CD1c-positive myeloid dendritic cell (primary cell): ENCODE results near the gene FARP1.

Experiments
- DNase-seq: peaks from one replicate; pipeline ENCODE4 v3.0.0-alpha.2; 2016; ENCODE audit errors: extremely low spot score

The FARP1 gene

DNA sequence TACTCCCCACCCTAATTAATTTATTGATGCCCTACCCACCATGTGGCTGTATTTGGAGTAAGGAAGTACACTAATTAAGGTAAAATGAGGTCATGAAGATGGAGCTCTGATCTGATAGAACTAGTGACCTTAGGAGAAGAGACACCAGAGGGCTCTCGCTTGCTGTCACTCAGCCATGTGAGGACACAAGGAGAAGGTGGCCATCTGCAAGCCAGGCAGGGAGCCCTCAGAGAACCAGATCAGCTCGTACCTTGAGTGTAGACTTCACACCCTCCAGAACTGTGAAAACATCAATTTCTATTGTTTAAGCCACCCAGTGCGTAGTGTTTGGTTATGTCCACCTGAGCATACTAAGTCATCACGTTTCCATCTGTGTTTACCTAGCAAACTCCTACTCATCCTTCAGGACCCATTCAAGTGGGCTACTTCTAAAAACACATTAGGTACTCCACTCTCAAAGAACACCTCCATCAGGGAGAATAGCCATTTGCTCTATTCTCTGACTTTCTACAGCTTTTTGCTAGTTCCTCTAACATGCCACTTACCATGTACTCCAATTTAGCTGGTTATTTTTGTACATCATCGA lies 191.8 kb downstream of the FARP1 start:
- no peak for DNase-seq

DNA sequence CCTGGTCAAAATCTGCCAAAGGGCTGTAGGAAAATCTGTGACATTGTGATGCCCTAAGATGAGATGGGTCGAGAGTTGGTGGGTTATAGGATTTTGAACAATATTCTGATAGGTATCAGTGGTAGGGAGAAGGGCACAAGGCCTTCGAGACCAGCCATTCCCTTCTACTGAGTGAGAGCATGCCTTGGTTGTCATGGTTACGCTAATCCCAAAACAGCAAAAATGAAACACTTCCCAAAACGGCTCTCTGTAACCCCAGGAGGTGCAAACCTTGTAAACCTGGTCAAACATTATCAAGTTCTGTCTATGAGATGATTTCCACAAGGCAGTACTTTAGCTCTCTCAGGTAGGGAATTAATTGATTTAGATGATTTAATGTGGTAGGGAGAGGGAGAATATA lies 192.8 kb downstream of the FARP1 start:
- no peak for DNase-seq

DNA sequence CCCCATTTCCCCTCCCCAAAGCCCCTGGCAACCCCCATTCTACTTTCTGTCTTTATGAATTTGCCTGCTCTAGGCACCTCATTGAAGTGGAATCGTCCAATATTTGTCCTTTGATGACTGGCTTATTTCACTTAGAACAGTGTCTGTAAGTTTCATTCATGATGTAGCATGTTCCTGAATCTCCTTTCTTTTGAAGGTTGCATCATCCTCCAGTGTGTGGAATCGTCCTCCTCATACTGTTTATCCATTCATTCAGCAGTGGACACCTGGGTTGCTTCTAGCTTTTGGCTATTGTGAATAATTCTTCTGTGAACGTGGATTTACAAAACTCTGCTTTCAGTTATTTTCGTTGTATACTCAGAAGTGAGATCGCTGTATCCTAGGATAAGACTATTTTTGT lies 195.4 kb downstream of the FARP1 start:
- DNase-seq = no peak

DNA sequence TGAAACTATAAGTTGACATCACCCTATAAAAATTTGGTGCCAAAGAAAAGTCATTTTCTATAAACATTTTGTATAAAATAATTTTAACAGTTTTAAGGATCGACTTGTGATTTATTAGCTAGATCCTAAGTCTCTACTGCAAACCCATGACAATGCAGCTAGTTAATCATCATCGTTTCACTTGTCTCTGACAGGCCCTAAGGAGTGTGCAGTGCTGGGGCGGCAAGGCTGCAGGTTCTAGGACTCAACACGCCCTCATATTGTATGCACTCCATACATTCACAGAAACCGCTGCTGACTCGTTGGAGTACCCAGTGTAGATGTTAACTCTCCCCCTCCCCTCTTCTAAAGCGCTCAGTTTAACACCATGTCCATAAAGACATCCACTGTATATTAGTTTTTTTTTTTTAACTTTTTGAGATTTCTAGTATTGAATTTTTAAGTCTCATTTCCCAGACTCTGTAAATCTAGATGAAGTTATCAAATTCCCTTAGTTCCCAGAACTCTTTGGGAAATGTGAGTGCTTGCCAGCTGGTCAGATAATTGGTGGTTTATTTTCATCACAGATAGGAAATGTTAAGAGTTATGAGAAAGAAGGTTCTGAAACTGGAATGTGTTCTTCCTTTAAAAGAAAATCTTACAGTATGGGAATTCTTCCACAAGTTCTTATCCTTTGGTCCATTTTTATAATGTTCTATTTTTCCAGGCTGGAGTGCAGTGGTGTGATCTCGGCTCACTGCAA lies 197.0 kb downstream of the FARP1 start:
- DNase-seq = no peak

DNA sequence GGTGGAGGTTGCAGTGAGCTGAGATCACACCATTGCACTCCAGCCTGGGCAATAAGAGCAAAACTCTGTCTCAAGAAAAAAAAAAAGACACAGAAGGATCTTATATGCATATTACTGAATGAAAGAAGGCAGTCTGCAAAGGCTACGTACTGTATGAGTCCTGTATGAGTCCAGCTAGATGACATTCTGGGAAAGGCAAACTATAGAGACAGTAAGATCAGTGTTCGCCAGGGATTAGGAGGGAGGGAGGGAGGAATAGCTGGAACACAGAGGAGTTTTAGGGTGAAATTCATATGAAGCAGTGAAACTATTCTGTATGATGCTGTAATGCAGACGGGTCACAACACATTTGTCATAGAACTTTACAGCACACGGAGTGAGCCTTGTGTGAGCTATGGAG lies 200.1 kb downstream of the FARP1 start:
- DNase-seq = no peak

DNA sequence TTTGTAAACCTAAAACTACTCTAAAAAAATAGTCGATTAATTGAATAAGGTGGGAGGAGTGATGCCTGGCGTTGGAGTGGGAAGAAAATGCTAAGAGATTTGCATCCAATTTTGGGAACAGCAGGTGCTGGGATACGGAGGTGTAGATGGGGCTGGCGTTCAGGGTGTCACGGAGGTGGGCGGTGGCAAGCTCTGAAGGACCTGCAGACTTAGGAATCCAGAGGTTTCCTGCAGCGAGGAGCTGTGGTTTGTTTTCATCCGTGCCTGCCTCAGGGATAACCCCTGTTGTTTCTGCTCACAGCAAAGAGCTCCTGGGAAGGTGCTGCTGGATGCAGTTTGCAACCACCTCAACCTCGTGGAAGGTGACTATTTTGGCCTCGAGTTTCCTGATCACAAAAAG lies 200.6 kb downstream of the FARP1 start:
- no peak for DNase-seq

DNA sequence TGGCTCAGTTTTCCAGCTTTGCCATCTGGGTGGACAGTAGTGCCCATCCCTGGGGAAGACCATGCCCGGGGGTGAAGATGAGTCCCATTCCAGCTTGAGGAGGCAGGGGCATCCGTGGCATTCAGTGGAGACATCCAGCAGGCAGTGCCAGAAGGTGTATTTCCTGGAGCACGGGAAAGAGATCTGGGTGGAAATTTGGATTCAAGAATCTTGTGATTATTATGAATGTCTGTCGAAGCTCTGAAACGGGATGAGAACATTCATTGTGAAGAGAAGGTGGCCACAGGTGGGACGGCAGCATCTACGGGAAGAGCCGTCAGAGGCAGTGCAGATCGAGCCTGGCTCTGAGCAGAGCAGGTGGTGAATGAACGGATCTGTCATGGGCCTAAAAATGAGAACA lies 201.5 kb downstream of the FARP1 start:
- DNase-seq = no peak

DNA sequence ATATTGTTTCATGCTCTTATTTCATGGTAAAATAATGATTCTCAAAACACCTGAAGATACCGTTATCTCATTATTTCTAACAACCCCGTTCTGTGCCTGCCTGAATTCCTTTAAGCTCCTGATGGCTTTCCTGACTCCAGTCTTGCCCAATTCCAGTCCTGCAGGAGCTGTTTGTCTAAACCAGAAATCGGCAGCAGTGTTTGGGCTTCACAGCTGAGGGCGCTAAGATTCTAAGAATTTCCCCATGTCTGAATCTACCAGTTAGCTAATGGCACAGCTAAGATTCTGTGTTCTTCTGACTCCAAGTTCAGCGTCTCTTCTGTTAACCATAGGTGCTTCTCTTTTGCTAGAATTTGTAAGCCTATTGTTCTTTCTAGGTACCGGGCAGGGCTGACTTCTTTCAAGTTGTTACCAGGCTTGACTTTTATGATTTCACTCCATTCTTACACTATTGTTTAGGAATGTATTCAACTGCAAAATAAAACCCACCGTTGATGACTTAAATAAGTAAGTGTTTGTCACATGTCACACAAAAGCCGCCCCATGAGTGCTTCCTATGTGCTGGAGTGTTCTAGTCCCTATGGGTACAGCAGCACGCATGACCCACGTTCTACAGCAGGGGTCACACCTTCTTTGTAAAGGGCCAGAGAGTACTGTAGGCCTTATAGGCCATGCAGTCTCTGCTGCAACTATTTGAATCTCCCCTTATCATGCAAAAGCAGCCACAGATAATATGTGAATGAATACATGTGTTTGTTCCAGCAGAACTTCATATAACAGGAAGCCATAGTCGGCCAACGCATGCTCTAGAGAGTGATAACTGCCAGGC lies 202.4 kb downstream of the FARP1 start:
- peak; percentile 1 for DNase-seq

DNA sequence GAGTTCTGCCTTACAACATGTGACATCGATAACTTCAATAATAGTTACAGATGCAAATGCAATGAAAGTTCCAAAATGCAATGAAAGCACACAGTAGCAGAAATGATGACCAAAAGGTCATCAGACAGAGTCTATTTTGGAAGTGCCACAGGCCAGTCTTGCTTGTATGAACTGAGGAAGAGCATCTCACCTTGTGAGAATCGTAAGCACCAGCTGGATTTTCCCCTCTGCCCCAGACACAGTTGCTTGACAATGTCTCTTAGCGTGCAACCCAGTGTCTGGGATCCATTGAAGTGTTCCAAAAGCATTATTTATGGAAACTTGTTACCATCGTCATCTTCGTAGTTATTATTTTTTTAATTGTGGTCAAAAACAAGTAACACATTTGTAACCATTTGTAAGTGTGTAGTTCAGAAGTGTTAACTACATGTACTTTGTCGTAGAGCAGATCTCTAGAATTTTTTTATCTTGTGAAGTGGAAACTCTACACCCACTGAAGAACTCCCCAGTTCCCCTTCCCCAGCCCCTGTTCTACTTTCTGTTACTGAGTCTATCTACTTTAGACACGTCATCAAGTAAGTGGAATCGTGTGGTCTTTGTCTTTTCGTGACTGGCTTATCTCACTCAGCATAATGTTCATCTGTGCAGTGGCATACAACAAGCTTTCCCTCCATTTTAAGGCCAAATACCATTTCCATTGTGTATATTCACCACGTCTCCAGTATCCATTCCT lies 204.2 kb downstream of the FARP1 start:
- no peak for DNase-seq

DNA sequence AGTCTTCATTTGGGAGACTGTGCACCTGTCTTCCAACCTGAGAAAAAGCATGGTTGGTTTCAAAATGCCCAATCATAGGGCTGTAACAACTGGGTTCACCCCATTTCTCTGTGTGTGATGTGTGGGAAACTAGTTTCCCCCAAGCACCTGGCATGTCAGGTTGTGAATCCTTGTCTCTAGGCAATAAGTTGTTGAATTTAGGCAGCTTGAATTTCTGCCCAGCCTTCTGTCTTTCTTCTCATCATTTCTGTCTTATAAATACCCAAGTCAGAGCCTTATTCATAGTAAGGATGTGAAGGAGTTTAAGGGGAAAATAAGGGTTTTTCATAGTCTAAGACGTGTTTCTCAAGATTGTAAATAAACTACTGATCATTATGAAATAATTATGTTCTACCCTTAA lies 204.9 kb downstream of the FARP1 start:
- no peak for DNase-seq

DNA sequence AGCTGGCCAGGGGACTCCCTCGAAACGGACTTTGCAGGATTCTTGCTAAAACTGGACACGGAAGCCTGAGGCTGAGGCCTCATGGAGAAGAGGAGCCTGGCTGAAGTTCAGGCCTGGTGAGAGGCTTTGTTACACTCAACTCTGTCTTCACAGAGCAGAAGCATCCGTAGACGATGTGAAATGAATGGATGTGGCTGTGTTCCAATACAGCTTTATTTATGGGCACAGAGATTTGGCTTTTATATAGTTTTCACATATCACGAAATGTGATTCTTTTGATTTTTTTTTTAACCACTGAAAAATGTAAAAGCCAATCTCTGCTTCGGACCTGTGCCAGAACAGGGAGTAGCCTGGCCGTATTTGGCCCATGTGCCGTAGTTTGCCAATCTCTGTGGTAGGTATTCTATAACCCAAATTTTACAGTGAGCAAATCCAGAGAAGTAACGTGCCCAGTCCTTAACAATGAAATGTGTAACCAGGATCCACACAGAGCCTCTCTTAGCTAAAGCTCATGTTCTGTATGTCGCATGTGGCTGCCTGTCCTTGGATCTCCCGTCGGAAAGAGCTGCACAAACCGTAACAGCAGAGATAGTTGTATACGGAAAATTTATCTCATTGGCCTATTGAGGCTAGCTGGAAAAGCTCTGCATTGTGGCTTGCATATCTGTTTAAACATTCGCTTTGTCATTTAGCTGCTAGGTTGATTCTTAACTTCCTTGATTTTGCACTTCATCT lies 205.7 kb downstream of the FARP1 start:
- no peak for DNase-seq

DNA sequence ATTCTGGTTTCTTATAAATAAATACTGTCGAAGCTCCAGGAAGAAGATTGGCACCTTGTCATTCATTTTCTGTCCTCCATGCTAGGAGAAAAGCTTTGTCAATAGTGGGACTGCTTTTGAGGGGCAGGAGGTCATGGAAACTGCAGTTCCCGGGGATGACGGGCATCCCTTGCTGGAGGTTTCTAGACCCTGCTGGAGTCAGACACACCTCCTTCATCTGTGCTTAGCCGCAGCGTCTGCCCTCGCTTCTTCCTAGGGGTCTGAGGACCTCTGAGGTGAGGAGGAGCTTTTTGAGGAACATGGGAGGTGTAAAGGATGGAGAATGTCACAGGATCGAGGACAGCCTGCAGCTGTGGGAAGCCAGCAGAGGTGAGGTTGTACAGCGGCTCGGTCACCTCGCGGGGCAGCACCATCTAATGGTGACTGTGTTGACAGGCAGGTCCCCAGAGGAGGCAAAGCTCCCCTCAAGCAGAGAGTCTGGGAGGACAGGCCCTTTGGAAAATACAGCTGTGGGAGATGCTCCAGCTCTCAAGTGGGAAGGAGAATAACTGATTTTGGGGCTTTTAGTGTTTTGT lies 206.9 kb downstream of the FARP1 start:
- no peak for DNase-seq

DNA sequence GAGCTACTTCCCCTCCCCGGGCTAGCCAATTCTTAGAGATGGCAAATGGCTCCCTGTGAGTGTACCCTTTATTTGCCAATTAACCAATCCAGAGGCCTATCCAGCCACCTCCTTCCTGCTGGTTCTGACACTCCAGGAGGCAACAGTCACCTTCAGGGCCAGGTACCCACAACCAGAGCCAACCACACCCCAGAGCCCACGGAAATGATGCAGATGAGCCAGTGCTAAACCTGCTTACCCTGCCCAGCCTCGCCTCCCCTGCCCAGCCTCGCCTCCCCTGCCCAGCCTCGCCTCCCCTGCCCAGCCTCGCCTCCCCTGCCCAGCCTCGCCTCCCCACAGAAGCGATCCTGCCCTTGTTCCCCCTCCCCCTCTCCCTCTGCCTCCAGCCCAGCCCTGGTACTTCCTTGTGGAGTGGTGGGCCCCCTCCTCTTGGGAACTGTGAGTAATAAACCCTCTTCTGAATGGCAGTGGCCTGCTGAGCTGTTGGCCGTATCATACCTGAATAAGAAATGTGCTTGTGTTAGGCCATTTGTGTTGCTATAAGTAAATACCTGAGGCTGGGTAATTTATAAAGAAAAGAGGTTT lies 207.9 kb downstream of the FARP1 start:
- no peak for DNase-seq

DNA sequence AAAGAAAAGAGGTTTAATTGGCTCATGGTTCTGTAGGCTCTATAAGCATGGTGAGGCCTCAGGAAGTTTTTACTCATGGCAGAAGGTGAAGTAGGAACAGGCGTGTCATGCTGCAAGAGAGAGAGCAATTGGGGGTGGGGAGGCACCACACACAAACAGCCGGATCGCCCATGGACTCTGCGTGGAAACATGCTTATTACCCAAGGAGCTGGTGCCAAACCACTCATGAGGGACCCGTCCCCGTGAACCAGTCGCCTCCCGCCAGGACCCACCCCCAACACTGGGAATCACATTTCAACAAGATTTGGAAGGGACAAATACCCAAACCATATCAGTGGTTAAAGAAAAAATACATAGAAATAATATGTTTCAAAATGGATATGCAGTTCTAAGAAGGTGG lies 208.7 kb downstream of the FARP1 start:
- no peak for DNase-seq

DNA sequence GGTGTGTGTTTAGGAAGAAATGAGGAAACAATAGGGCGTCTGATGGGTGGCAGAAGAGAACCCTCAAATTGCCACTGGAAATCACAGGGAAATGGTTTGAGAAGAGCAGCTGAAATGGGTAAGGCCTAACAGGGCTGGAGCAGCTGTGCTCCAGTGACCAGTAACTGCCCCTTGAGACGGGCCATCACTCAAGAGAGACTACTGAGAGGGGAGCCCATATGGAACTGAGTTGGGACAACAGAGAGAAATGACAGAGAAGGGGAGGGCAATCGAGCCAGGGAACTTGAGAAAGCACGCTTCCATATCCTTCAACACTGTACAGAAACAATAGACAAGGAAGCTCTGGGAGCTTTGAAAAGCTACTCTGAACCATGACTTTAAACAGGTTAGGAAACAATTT lies 209.3 kb downstream of the FARP1 start:
- DNase-seq = no peak

DNA sequence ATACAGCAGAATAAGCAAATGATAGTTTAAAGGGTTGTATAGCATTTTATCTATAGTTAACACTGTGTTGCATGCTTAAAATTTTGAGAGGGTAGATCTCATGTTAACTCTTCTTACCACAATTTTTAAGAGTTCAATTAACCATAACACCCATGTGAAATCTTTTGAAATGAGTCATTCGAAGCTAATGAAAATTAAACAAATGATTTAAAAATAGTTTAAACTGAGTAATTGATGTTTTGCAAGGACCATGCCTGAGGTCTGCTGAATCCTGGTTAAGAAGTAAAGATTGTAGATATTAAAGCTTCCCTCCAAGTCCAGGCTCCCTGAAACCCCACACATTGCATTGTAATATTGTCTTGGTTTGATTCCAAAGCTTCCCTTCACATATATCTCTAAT lies 210.9 kb downstream of the FARP1 start:
- no peak for DNase-seq

DNA sequence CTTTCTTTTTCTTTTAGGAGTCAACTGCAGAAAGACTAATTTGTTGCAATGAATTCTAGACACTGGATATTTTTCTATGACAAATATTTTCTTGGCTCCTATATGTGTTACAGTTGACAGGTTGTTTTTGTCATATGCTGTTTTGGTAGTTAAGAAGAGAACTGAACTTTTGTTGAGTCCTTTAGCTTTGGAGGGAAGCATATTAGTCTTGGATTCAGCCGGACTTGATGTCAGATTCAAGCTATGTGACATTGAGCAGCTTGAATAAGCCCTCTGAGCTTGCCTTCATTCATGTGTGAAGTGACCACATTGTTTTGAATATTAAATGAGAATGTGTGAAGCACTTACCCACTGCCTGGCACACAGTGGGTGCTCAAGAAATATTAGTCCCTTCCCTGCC lies 216.0 kb downstream of the FARP1 start:
- DNase-seq = no peak

DNA sequence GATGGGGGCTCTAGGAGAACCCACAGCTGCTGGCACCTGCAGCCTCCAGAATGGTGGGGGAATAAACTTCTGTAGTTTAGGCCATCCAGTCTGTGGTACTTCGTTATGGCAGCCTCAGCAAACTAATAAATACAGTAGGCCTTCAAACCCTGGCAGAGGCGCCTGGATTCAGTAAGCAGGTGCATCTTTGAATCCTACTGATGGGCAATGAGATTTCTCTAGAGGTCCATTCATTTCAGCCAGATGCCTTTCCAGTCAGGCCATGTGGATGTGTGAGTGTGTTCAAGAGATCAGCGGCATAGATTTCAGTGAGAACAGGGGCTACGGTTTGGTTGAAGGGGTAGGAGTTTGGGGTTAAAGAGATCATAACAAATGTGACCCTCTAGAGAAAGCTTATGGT lies 217.7 kb downstream of the FARP1 start:
- no peak for DNase-seq

DNA sequence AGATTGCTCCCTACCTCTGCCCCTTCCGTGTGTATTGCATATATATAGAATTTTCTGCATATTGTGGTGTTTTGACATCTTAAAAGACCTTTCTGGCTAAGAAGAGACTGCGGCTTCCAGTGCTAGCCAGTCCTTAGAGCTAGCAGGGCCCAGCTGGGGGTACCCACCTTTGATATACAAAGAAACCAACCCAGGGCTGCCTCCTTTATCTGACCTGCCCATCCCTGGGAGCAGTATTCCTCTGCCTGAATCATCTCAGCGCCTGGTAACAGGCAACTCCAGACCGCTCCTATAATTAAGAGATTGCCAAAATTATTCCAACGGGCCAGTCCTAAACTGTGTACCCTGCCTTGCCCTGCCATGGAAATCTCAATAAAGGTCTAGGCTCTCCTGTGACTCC lies 220.4 kb downstream of the FARP1 start:
- DNase-seq = no peak

DNA sequence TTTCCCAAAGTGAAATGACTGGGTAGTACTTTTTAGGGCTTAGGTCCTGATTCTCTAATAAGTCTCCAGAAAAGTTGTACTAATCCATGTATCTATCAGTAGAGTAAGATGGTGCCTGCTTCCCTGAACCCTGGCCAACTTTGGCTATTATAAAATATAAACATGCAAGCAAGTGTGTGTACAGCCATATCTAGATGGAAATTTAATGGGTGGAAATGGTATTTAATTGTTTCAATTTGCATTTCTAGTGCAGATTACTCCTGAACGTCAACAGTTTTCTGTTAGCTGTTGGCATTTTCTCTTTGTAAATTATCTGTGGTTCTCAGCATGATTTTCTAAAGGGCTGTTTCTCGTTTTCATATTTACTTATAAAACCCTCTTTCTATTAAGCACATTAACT lies 221.3 kb downstream of the FARP1 start:
- DNase-seq = no peak

DNA sequence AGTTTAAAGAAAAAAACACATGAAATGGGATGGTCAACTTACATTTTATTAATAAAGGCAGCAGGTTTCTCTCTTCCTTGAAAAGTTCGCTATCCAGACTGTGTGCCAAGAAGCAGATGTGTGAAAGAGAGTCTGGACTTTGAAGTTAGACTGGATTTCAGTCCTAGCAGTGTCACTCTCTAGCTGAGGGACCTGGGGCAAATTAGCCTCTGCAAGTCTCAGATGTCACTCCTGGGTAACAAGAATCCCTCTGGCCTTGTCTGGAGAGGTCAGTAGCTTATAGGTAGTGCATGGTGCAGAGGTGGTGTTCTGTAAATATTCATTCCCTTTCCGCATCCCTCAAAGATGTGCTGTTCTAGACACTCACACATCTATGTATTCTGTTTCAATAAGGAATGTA lies 221.8 kb downstream of the FARP1 start:
- DNase-seq = no peak
